HepG2 (cell line): Measurements from ENCODE around the gene UTP15. TPM values are rescaled to one million over a fixed set of nuclear protein-coding genes. Genes with fewer than 3 reads are reported as not detected.

Source experiments
- ATF1 ChIP-seq: IDR thresholded peaks from 2 replicates; pipeline ENCODE4 v1.6.1; 2016; ENCODE audit warnings: mild to moderate bottlenecking, control low read depth
- ELF1 ChIP-seq: sonication (generic); formaldehyde crosslinking; IDR thresholded peaks from 2 replicates; pipeline ENCODE4 v1.4.0; 2020; ENCODE audit warnings: missing genetic modification reagents
- HHEX ChIP-seq: IDR thresholded peaks from 2 replicates; pipeline ENCODE4 v1.6.1; 2016; ENCODE audit warnings: control low read depth
- IKZF4 ChIP-seq: sonication (generic); formaldehyde crosslinking; IDR thresholded peaks from 2 replicates; pipeline ENCODE4 v1.5.1; 2020; ENCODE audit warnings: borderline replicate concordance, mild to moderate bottlenecking, low read depth, missing genetic modification reagents; ENCODE audit errors: not compliant biosample characterization
- MEF2D ChIP-seq: sonication (generic); formaldehyde crosslinking; IDR thresholded peaks from 2 replicates; pipeline ENCODE4 v1.5.1; 2020; ENCODE audit warnings: mild to moderate bottlenecking, missing genetic modification reagents
- NKX3-1 ChIP-seq: sonication (generic); formaldehyde crosslinking; IDR thresholded peaks from 2 replicates; pipeline ENCODE4 v1.5.0; 2020; ENCODE audit warnings: missing genetic modification reagents
- RARA ChIP-seq: IDR thresholded peaks from 2 replicates; pipeline ENCODE4 v1.6.1; 2016; ENCODE audit warnings: missing genetic modification reagents, missing compliant biosample characterization
- TEAD2 ChIP-seq: sonication (generic); formaldehyde crosslinking; IDR thresholded peaks from 2 replicates; pipeline ENCODE4 v1.9.0; 2021; ENCODE audit warnings: missing genetic modification reagents
- TEAD3 ChIP-seq: optimal IDR thresholded peaks from 2 replicates; pipeline ENCODE3; 2016; ENCODE audit warnings: borderline replicate concordance
- ZFP1 ChIP-seq: IDR thresholded peaks from 2 replicates; pipeline ENCODE4 v1.6.1; 2016
- ZNF225 ChIP-seq: sonication (generic); formaldehyde crosslinking; IDR thresholded peaks from 2 replicates; pipeline ENCODE4 v1.4.0; 2020; ENCODE audit warnings: mild to moderate bottlenecking, missing genetic modification reagents
- ZNF230 ChIP-seq: sonication (generic); formaldehyde crosslinking; IDR thresholded peaks from 2 replicates; pipeline ENCODE4 v1.4.0; 2020; ENCODE audit warnings: mild to moderate bottlenecking, missing genetic modification reagents
- ZNF329 ChIP-seq: sonication (generic); formaldehyde crosslinking; IDR thresholded peaks from 2 replicates; pipeline ENCODE4 v1.9.0; 2021; ENCODE audit warnings: low read depth, mild to moderate bottlenecking, missing genetic modification reagents
- ZNF367 ChIP-seq: sonication (generic); formaldehyde crosslinking; IDR thresholded peaks from 2 replicates; pipeline ENCODE4 v1.4.0; 2020; ENCODE audit warnings: missing genetic modification reagents, borderline replicate concordance
- ZNF562 ChIP-seq: sonication (generic); formaldehyde crosslinking; IDR thresholded peaks from 2 replicates; pipeline ENCODE4 v1.8.0; 2022; ENCODE audit warnings: missing genetic modification reagents, borderline replicate concordance
- ZNF678 ChIP-seq: sonication (generic); formaldehyde crosslinking; IDR thresholded peaks from 2 replicates; pipeline ENCODE4 v1.4.0; 2020; ENCODE audit warnings: mild to moderate bottlenecking, missing genetic modification reagents
- ZNF768 ChIP-seq: sonication (generic); formaldehyde crosslinking; IDR thresholded peaks from 2 replicates; pipeline ENCODE4 v1.4.0; 2020; ENCODE audit warnings: missing genetic modification reagents
- polyA plus RNA-seq, 8 experiments: library from polyadenylated mRNA; depleted of rRNA in 3 of 8; stranded (reverse) in 7 of 8; unstranded in 1 of 8; fragments of >200 nt; fragmentation: Illumina TruSeq in 4 of 8; extraction: Trizol in 4 of 8; gene quantifications; 2 replicates each; pipeline versions ENCODE4 v1.2.1 to v1.2.3, GENCODE V29; 2011 to 2016; ENCODE audit warnings: low read depth in 4 of 8, missing spikeins in 1 of 8, mixed read lengths in 1 of 8; ENCODE audit not compliant: insufficient read depth in 1 of 8
- total RNA-seq, 5 experiments: library from RNA; depleted of rRNA; stranded (reverse); fragments of >200 nt; fragmentation: Illumina TruSeq; extraction: Trizol; gene quantifications; 2 replicates each; pipeline ENCODE4 v1.2.3, GENCODE V29; 2016; ENCODE audit warnings: low read depth in 1 of 5
- TF ChIP-seq, protein P1 (sequence below): sonication (generic); formaldehyde crosslinking; conservative IDR thresholded peaks from 2 replicates; pipeline ENCODE4 v1.8.0; 2022; ENCODE audit warnings: missing genetic modification reagents
- TF ChIP-seq, protein P2 (sequence below): sonication (generic); formaldehyde crosslinking; IDR thresholded peaks from 2 replicates; pipeline ENCODE4 v1.8.1; 2022; ENCODE audit warnings: low read depth, mild to moderate bottlenecking, missing genetic modification reagents
- TF ChIP-seq, protein P3 (sequence below): sonication (generic); formaldehyde crosslinking; IDR thresholded peaks from 2 replicates; pipeline ENCODE4 v1.5.0; 2020; ENCODE audit warnings: missing genetic modification reagents, mild to moderate bottlenecking, borderline replicate concordance
- TF ChIP-seq, protein P4 (sequence below): IDR thresholded peaks from 2 replicates; pipeline ENCODE4 v1.6.1; 2012; ENCODE audit warnings: low read length, improper control_type of control experiment

UTP15 gene
- total and polyA plus RNA-seq, 2 of the 13 experiments (the other 11 are each of a cell fraction or from before 2014, with no cell fraction given), result 7.3 to 35.8 TPM

DNA sequence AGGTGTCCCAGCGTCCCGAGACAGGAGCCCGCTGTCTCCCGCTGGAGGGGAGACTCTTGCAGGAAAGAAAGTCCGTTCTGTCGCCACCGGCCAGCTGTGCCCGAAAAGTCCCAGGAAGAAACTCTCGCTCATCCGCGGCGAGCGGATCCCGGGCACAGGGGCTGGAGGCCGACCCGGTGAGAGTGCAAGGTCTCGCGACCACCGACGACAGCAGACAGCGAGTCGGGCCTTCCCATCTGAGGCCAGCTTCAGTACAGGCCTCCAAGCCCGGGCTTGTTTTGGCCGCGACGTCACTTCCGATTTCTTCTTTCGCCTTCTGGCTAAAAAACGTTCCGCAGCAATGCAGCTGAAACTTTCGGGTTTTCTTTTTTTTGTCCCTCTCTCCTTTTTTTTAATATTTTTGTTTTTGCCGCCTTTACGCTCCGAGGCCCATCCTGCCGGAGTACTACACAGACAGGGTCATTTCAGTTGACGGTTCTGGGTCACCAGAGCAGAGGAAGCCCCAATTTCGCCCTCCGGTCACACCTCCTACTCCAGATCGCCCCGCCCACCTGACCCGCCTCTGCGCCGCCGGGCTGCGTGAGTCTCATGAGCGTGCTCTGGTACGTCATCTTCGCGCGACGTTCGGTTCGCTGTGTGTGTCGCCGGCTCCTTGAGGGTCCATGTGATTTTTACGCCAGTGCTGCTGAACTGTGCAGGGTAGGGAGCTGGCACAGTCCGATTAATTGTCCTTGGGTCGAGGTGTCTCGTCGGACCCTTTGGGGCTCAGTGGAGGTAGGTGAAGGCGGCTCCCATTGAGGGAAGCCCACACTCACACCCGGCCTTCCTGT, at the start of gene UTP15, which contains the start of gene ANKRA2 (continued):
- TF ChIP-seq ZNF367 (CRISPR knock-in tag) (no peak), NKX3-1 (CRISPR knock-in tag) (no peak), HHEX (CRISPR knock-in tag) (no peak), MEF2D (CRISPR knock-in tag) (peak; percentile 36; the same call in 1 of the 2 replicates), ZFP1 (no peak), ZNF225 (CRISPR knock-in tag) (no peak), ZNF329 (CRISPR knock-in tag) (0 out of 2 replicates have a peak, but pooled peaks have one; percentile 51), TEAD3 (CRISPR knock-in tag) (peak; percentile 67), ZNF768 (CRISPR knock-in tag) (0 out of 2 replicates have a peak, but pooled peaks have one; percentile 30), ELF1 (CRISPR knock-in tag) (peak; percentile 58; the same call in 1 of the 2 replicates), ATF1 (peak; percentile 98), IKZF4 (CRISPR knock-in tag) (no peak), RARA (peak; percentile 29), ZNF562 (CRISPR knock-in tag) (no peak), TEAD2 (CRISPR knock-in tag) (no peak), ZNF678 (CRISPR knock-in tag) (0 out of 2 replicates have a peak, but pooled peaks have one; percentile 23), ZNF230 (CRISPR knock-in tag) (0 out of 2 replicates have a peak, but pooled peaks have one; percentile 34)
- TF ChIP-seq, protein P1, sequence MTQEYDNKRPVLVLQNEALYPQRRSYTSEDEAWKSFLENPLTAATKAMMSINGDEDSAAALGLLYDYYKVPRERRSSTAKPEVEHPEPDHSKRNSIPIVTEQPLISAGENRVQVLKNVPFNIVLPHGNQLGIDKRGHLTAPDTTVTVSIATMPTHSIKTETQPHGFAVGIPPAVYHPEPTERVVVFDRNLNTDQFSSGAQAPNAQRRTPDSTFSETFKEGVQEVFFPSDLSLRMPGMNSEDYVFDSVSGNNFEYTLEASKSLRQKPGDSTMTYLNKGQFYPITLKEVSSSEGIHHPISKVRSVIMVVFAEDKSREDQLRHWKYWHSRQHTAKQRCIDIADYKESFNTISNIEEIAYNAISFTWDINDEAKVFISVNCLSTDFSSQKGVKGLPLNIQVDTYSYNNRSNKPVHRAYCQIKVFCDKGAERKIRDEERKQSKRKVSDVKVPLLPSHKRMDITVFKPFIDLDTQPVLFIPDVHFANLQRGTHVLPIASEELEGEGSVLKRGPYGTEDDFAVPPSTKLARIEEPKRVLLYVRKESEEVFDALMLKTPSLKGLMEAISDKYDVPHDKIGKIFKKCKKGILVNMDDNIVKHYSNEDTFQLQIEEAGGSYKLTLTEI, result no peak
- TF ChIP-seq, protein P2, sequence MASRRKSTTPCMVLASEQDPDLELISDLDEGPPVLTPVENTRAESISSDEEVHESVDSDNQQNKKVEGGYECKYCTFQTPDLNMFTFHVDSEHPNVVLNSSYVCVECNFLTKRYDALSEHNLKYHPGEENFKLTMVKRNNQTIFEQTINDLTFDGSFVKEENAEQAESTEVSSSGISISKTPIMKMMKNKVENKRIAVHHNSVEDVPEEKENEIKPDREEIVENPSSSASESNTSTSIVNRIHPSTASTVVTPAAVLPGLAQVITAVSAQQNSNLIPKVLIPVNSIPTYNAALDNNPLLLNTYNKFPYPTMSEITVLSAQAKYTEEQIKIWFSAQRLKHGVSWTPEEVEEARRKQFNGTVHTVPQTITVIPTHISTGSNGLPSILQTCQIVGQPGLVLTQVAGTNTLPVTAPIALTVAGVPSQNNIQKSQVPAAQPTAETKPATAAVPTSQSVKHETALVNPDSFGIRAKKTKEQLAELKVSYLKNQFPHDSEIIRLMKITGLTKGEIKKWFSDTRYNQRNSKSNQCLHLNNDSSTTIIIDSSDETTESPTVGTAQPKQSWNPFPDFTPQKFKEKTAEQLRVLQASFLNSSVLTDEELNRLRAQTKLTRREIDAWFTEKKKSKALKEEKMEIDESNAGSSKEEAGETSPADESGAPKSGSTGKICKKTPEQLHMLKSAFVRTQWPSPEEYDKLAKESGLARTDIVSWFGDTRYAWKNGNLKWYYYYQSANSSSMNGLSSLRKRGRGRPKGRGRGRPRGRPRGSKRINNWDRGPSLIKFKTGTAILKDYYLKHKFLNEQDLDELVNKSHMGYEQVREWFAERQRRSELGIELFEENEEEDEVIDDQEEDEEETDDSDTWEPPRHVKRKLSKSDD (CRISPR knock-in tag), result 0 out of 2 replicates have a peak, but pooled peaks have one; percentile 25
- TF ChIP-seq, protein P3, sequence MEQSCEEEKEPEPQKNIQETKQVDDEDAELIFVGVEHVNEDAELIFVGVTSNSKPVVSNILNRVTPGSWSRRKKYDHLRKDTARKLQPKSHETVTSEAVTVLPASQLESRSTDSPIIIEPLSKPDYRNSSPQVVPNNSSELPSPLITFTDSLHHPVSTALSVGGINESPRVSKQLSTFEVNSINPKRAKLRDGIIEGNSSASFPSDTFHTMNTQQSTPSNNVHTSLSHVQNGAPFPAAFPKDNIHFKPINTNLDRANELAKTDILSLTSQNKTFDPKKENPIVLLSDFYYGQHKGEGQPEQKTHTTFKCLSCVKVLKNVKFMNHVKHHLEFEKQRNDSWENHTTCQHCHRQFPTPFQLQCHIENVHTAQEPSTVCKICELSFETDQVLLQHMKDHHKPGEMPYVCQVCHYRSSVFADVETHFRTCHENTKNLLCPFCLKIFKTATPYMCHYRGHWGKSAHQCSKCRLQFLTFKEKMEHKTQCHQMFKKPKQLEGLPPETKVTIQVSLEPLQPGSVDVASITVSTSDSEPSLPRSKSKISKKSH (CRISPR knock-in tag), result peak; percentile 21; the same call in 1 of the 2 replicates
- TF ChIP-seq, protein P4, sequence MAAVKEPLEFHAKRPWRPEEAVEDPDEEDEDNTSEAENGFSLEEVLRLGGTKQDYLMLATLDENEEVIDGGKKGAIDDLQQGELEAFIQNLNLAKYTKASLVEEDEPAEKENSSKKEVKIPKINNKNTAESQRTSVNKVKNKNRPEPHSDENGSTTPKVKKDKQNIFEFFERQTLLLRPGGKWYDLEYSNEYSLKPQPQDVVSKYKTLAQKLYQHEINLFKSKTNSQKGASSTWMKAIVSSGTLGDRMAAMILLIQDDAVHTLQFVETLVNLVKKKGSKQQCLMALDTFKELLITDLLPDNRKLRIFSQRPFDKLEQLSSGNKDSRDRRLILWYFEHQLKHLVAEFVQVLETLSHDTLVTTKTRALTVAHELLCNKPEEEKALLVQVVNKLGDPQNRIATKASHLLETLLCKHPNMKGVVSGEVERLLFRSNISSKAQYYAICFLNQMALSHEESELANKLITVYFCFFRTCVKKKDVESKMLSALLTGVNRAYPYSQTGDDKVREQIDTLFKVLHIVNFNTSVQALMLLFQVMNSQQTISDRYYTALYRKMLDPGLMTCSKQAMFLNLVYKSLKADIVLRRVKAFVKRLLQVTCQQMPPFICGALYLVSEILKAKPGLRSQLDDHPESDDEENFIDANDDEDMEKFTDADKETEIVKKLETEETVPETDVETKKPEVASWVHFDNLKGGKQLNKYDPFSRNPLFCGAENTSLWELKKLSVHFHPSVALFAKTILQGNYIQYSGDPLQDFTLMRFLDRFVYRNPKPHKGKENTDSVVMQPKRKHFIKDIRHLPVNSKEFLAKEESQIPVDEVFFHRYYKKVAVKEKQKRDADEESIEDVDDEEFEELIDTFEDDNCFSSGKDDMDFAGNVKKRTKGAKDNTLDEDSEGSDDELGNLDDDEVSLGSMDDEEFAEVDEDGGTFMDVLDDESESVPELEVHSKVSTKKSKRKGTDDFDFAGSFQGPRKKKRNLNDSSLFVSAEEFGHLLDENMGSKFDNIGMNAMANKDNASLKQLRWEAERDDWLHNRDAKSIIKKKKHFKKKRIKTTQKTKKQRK, result no peak
